Activated T-helper 2 cell treated with anti-CD3 and anti-CD28 coated beads, Interferon-gamma antibody, Interleukin-2, Interleukin-4, amounts not matched to agents 10 μg/mL and 5 μg/mL and 100 μg/mL, durations not matched to agents 14 hours and 24 hours and 36 hours (primary cell): ENCODE measurements around the gene SCN5A. TPM values are rescaled to one million over a fixed set of nuclear protein-coding genes. Genes with fewer than 3 reads are reported as not detected.

Experiments
- DNase-seq: peaks from one replicate; pipeline ENCODE4 v3.0.0; 2021; ENCODE audit warnings: low spot score
- H3K27ac Mint-ChIP-seq: one replicate; pipeline ENCODE4 v1.8.0; 2021; ENCODE audit warnings: mixed read lengths
- H3K27me3 Mint-ChIP-seq: one replicate; pipeline ENCODE4 v1.8.0; 2021; ENCODE audit warnings: low read depth, mixed read lengths
- H3K36me3 Mint-ChIP-seq: one replicate; pipeline ENCODE4 v1.8.0; 2021; ENCODE audit warnings: low read depth, mixed read lengths
- H3K4me1 Mint-ChIP-seq: one replicate; pipeline ENCODE4 v1.8.0; 2021; ENCODE audit warnings: low read depth, mixed read lengths
- H3K4me3 Mint-ChIP-seq: one replicate; pipeline ENCODE4 v1.8.0; 2021; ENCODE audit warnings: low read depth, mild to moderate bottlenecking, moderate library complexity, mixed read lengths
- H3K9me3 Mint-ChIP-seq: one replicate; pipeline ENCODE4 v1.8.0; 2021; ENCODE audit warnings: mixed read lengths
- intact Hi-C: fragments of 100-400 bp; cut with micrococcal nuclease; formaldehyde crosslinking; loops from one replicate; pipeline ENCODE4 v1.15.1; 2023
- total RNA-seq: library from RNA; stranded (reverse); gene quantifications from 2 replicates; pipeline ENCODE4 v1.2.3, GENCODE V29; 2022

SCN5A gene
- total RNA-seq, 1 donor from 2014 or later, result not detected

DNA sequence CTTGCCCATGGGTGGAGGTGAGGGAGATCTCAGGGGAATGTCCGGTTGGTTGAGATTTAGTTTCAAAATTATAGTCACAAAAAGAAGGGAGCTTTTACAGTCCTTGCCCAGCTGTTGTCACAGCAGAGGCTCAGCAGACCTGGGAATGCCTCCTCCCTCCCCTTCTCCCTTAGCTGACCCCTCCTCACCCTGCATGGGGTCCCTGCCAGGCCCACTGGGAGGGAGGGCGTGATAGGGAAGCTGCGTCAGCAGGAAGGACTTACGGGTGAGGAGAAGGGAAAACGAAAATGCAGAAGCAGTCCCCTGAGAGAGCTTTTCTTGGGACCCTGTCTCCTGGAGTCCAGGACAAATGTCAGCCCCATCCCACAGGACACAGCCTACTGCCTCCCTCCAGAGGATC is 18.9 kb downstream of the SCN5A start:
- intact Hi-C loops, result no loop called here
- no peak overlapping the region for H3K27ac Mint-ChIP-seq
- no peak for DNase-seq
- no peak overlapping the region for H3K4me3 Mint-ChIP-seq
- H3K9me3 Mint-ChIP-seq, result no peaks in the 10 kb centered on the region
- H3K27me3 Mint-ChIP-seq, result peaks cover 4% of the 10 kb centered on the region
- no peaks in the 10 kb centered on the region for H3K4me1 Mint-ChIP-seq
- H3K36me3 Mint-ChIP-seq, result no peaks in the 10 kb centered on the region

GRCh38 chr3:38630070-38630469 is 19.4 kb downstream of the SCN5A start:
- H3K4me3 Mint-ChIP-seq, result no peak overlapping the region
- H3K27ac Mint-ChIP-seq, result no peak overlapping the region
- H3K36me3 Mint-ChIP-seq, result no peaks in the 10 kb centered on the region
- DNase-seq, result no peak
- no peaks in the 10 kb centered on the region for H3K4me1 Mint-ChIP-seq
- no peaks in the 10 kb centered on the region for H3K9me3 Mint-ChIP-seq
- intact Hi-C loops, result no loop called here
- peaks cover 4% of the 10 kb centered on the region for H3K27me3 Mint-ChIP-seq

DNA sequence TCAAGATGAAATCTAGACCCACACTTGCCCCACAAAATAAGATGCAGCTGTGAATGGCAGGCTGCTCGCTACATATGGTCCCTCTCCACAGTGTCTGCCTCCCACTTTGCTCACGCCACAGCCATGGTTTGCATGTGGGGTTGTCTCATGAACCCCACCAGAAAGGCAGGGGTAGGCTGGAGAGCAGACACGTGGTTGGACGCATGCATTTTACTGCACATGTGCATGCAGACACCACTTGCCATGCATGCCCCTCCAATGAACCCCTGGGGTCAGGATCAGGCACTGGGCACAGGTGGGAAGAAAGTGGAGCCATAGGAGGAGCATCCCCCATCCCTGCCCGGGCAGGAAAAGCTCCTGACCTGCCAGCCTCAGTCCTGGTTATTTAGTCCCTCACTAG is 20.7 kb downstream of the SCN5A start:
- peaks cover 2% of the 10 kb centered on the region for H3K27me3 Mint-ChIP-seq

GRCh38 chr3:38627956-38628355 is 21.5 kb downstream of the SCN5A start:
- no peaks in the 10 kb centered on the region for H3K27me3 Mint-ChIP-seq
- H3K36me3 Mint-ChIP-seq, result no peaks in the 10 kb centered on the region
- no peak for DNase-seq
- H3K4me1 Mint-ChIP-seq, result no peaks in the 10 kb centered on the region
- intact Hi-C loops, result no loop called here
- H3K27ac Mint-ChIP-seq, result no peak overlapping the region
- no peaks in the 10 kb centered on the region for H3K9me3 Mint-ChIP-seq
- H3K4me3 Mint-ChIP-seq, result no peak overlapping the region

More for the DNA sequence above, 20.7 kb downstream of the SCN5A start:
- DNase-seq, result no peak
- no peak overlapping the region for H3K27ac Mint-ChIP-seq
- no peak overlapping the region for H3K4me3 Mint-ChIP-seq
- no peaks in the 10 kb centered on the region for H3K4me1 Mint-ChIP-seq
- H3K9me3 Mint-ChIP-seq, result no peaks in the 10 kb centered on the region
- intact Hi-C loops, result no loop called here
- no peaks in the 10 kb centered on the region for H3K36me3 Mint-ChIP-seq

DNA sequence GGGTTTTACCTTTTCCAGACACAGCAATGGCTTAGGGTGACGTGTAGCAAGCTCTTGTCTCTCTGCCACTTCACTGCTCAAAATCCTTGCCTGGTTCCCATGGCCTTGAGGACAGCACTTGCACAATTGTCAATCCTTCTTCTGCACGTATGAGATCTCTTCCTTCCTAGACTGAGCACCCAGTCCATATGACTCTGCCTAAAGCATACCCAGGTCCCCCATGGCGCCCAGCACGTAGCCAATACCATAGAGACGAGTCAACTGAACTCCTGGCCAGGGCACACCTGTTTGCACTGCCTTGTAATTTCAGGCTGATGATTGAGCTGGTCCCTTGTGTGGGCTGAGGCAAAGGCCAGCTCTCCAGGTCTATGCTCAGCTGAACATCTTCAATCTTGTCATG is 23.3 kb downstream of the SCN5A start:
- no peak for DNase-seq
- Mint-ChIP-seq H3K36me3 (no peaks in the 10 kb centered on the region), H3K4me1 (no peaks in the 10 kb centered on the region), H3K9me3 (no peaks in the 10 kb centered on the region), H3K27ac (no peak overlapping the region), H3K27me3 (no peaks in the 10 kb centered on the region), H3K4me3 (no peak overlapping the region)
- intact Hi-C loops, result no loop called here

DNA sequence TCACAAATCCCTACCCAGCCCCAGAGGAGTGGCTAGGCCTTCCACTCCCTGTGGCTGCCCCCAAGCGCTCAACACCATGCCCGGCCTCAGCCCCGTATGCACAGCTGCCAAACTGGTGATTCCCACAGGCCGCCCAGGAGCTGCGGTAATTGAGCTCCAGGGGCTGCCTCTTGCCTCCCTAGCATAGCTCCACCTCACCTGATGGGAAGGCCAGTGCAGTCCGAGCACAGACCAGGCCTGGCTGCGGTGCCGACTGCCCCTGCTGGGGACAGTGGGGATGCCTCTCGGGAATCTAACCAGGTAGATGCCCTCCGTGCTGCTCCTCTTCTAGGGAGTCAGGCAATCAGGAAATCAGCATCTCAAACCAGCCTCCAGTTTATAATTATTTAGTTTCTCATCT is 25.9 kb downstream of the SCN5A start:
- Mint-ChIP-seq H3K27ac (no peak overlapping the region), H3K4me3 (no peak overlapping the region), H3K36me3 (no peaks in the 10 kb centered on the region), H3K27me3 (no peaks in the 10 kb centered on the region), H3K4me1 (no peaks in the 10 kb centered on the region), H3K9me3 (no peaks in the 10 kb centered on the region)
- DNase-seq, result no peak
- intact Hi-C loops, result no loop called here

DNA sequence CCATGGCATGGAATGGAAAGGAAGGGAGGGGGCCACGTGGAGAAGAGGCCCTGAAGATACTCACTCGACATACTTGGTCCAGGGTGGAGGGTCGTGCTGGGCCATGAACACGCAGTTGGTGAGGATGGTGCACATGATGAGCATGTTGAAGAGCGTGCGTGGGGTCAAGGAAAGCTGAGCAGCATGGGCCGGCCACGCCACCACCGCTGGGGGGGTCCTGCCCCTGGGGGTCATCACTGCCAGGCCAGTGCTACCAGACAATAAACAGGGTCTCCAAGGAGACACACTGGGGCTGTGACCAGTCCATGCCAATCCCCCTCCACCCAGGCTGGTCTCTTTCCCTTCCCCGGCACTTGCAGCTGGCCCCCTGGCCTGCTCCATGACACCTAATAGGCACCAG is 27.2 kb downstream of the SCN5A start:
- H3K9me3 Mint-ChIP-seq, result no peaks in the 10 kb centered on the region
- H3K4me1 Mint-ChIP-seq, result no peaks in the 10 kb centered on the region
- H3K27ac Mint-ChIP-seq, result no peak overlapping the region
- no peaks in the 10 kb centered on the region for H3K36me3 Mint-ChIP-seq
- no peak overlapping the region for H3K4me3 Mint-ChIP-seq
- no peaks in the 10 kb centered on the region for H3K27me3 Mint-ChIP-seq
- intact Hi-C loops, result no loop called here
- no peak for DNase-seq

DNA sequence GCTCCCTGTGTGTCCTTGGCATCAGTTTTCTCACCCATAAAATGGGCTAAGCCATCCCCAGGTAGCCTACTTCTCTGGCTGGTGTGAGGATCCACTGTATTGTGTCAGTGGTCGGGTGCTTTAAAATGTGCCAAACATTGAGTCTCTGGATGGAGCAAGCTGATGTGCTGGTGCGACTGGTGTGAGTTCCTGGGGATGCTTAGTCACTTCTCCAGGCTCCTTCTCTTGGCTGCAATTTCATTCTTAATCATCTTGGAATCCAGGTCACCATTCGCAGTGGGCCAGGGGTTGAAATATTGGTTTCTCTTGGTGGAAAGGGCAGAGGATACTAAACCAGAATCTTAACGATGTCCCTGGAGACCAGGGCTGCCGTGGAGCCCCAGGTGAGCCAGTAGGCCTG is 29.3 kb downstream of the SCN5A start:
- H3K4me3 Mint-ChIP-seq, result no peak overlapping the region
- H3K36me3 Mint-ChIP-seq, result no peaks in the 10 kb centered on the region

GRCh38 chr3:38618343-38618742 is 31.1 kb downstream of the SCN5A start:
- Mint-ChIP-seq H3K27ac (no peak overlapping the region), H3K36me3 (no peaks in the 10 kb centered on the region), H3K27me3 (no peaks in the 10 kb centered on the region), H3K4me1 (no peaks in the 10 kb centered on the region), H3K4me3 (no peak overlapping the region), H3K9me3 (no peaks in the 10 kb centered on the region)
- intact Hi-C loops, result no loop called here
- DNase-seq, result no peak

More for the DNA sequence above, 29.3 kb downstream of the SCN5A start:
- DNase-seq, result no peak
- Mint-ChIP-seq H3K4me1 (no peaks in the 10 kb centered on the region), H3K27me3 (no peaks in the 10 kb centered on the region), H3K27ac (no peak overlapping the region), H3K9me3 (no peaks in the 10 kb centered on the region)
- intact Hi-C loops, result no loop called here

- no peak for DNase-seq
- no peaks in the 10 kb centered on the region for H3K4me1 Mint-ChIP-seq
- no peaks in the 10 kb centered on the region for H3K36me3 Mint-ChIP-seq
- no peak overlapping the region for H3K4me3 Mint-ChIP-seq
- no peak overlapping the region for H3K27ac Mint-ChIP-seq
- intact Hi-C loops, result no loop called here
- H3K9me3 Mint-ChIP-seq, result no peaks in the 10 kb centered on the region
- no peaks in the 10 kb centered on the region for H3K27me3 Mint-ChIP-seq
Observed at GRCh38 chr3:38617586-38617985, 31.9 kb downstream of the SCN5A start.

DNA sequence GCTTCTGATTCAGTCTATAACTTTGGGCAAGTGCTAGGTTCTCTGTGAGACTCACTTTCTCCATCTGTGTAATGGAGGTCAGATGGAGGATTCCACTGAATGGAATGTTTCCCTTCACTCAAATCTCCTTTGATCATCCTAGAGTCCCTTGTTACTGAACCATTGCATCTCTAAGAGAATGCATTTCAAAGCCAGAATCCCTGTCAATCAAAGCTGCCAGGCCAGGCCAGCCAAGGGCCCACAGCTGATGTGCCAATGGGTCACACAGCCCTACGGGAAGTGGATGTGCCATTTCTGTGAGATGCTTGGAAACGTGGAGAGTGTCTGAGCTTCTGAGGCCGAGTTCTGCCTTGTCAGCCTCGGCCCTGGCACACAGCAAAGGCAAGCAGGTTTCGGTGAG is 32.4 kb downstream of the SCN5A start:
- Mint-ChIP-seq H3K27me3 (no peaks in the 10 kb centered on the region), H3K36me3 (no peaks in the 10 kb centered on the region), H3K4me3 (no peak overlapping the region), H3K27ac (no peak overlapping the region), H3K4me1 (no peaks in the 10 kb centered on the region), H3K9me3 (no peaks in the 10 kb centered on the region)
- intact Hi-C loops, result no loop called here
- DNase-seq, result no peak

DNA sequence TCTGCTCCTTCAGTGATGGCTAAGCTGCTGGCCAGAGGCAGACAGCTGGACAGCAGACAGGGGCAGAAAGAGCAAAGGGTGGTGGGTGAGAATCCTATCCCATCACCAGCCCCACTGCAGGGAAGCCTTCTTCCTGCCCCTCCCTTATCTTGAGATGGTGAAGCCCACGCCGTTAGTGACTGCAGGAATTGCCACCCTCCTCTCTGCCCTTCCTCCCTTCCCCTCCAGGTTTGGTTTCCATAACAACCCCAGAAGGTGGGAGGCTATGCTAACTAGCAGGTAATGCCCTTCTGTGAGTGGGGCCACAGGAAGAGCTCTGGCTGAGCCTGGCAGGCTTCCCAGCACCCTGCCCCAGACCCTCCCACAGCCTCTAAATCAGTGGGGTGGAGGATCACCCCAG is 32.8 kb downstream of the SCN5A start:
- Mint-ChIP-seq H3K36me3 (no peaks in the 10 kb centered on the region), H3K9me3 (no peaks in the 10 kb centered on the region), H3K4me1 (no peaks in the 10 kb centered on the region), H3K4me3 (no peak overlapping the region), H3K27ac (no peak overlapping the region), H3K27me3 (no peaks in the 10 kb centered on the region)
- intact Hi-C loops, result no loop called here
- DNase-seq, result no peak

GRCh38 chr3:38616111-38616510 is 33.4 kb downstream of the SCN5A start:
- Mint-ChIP-seq H3K9me3 (no peaks in the 10 kb centered on the region), H3K4me3 (no peak overlapping the region), H3K27me3 (no peaks in the 10 kb centered on the region), H3K4me1 (no peaks in the 10 kb centered on the region), H3K27ac (no peak overlapping the region), H3K36me3 (no peaks in the 10 kb centered on the region)
- DNase-seq, result no peak
- intact Hi-C loops, result no loop called here

- H3K36me3 Mint-ChIP-seq, result no peaks in the 10 kb centered on the region
- no peaks in the 10 kb centered on the region for H3K9me3 Mint-ChIP-seq
- no peaks in the 10 kb centered on the region for H3K4me1 Mint-ChIP-seq
- intact Hi-C loops, result no loop called here
- DNase-seq, result no peak
- H3K27me3 Mint-ChIP-seq, result no peaks in the 10 kb centered on the region
- no peak overlapping the region for H3K4me3 Mint-ChIP-seq
- H3K27ac Mint-ChIP-seq, result no peak overlapping the region
Observed at GRCh38 chr3:38614651-38615352, 34.7 kb downstream of the SCN5A start.
